Stimulated activated CD4-positive, alpha-beta T cell treated with anti-CD3 and anti-CD28 coated beads, Interleukin-2, amount 100 ng/mL, for 4 hours (primary cell): ENCODE data around the gene PRR22.
A peak's percentile ranks its signal among the peaks of the same experiment; 100 is the strongest.

Source experiments
- DNase-seq: peaks from one replicate; pipeline ENCODE4 v3.0.0-alpha.2; 2020; ENCODE audit warnings: low read depth

Gene PRR22

GRCh38 chr19:5814123-5814851, 29.7 kb upstream of the PRR22 start:
- DNase-seq: no peak

GRCh38 chr19:5811117-5811516, 26.6 kb upstream of the PRR22 start:
- no peak for DNase-seq

GRCh38 chr19:5809469-5809868, 24.9 kb upstream of the PRR22 start:
- no peak for DNase-seq

- DNase-seq: no peak
Measured at GRCh38 chr19:5809053-5809452, 24.5 kb upstream of the PRR22 start.

GRCh38 chr19:5808120-5808816, 23.7 kb upstream of the PRR22 start:
- no peak for DNase-seq

GRCh38 chr19:5806905-5807304, 22.4 kb upstream of the PRR22 start:
- no peak for DNase-seq

GRCh38 chr19:5806133-5806489, 21.6 kb upstream of the PRR22 start:
- DNase-seq: no peak

GRCh38 chr19:5805462-5806132, 21.1 kb upstream of the PRR22 start:
- DNase-seq: peak; percentile 45

GRCh38 chr19:5804516-5805461, 20.2 kb upstream of the PRR22 start, which contains the start of gene NRTN:
TSS of gene NRTN (plus strand) at chr19:5805067. CDS start at chr19:5824166, 19,099 bp downstream.
- DNase-seq: peak; percentile 53

GRCh38 chr19:5803752-5804515, 19.4 kb upstream of the PRR22 start:
- peak; percentile 86 for DNase-seq

GRCh38 chr19:5803441-5803751, 18.9 kb upstream of the PRR22 start:
- no peak for DNase-seq

GRCh38 chr19:5801796-5802619, 17.5 kb upstream of the PRR22 start:
- DNase-seq: no peak

GRCh38 chr19:5800361-5801270, 16.1 kb upstream of the PRR22 start:
- no peak for DNase-seq

- DNase-seq: no peak
Measured at GRCh38 chr19:5799247-5800241, 15.0 kb upstream of the PRR22 start.

GRCh38 chr19:5798244-5798643, 13.7 kb upstream of the PRR22 start:
- no peak for DNase-seq

GRCh38 chr19:5795382-5795919, 10.9 kb upstream of the PRR22 start:
- no peak for DNase-seq

GRCh38 chr19:5793188-5793587, 8.6 kb upstream of the PRR22 start:
- no peak for DNase-seq

GRCh38 chr19:5792224-5792623, 7.7 kb upstream of the PRR22 start:
- DNase-seq: no peak
